Right lobe of liver (tissue), 6 donors: ENCODE measurements around the gene UQCC5. TPM values are rescaled to one million over a fixed set of nuclear protein-coding genes. Genes with fewer than 3 reads are reported as not detected.

Experiments
- ATAC-seq, 4 donors: fragments of 200-7000 bp; cut with Tn5 transposase; one replicate each; pipeline ENCODE4 v1.9.1; 2020; ENCODE audit warnings: mild to moderate bottlenecking in 4 of 4, moderate library complexity in 4 of 4
- DNase-seq, 3 donors: peaks; one replicate each; pipeline ENCODE4 v3.0.0-alpha.2; 2020
- H3K27ac ChIP-seq, 3 donors: fragments of 200-600 bp; one replicate each; pipeline ENCODE4 v1.8.0; 2022
- H3K27me3 ChIP-seq, 2 donors: fragments of 200-600 bp; one replicate each; pipeline ENCODE4 v1.8.0; 2022
- H3K36me3 ChIP-seq, 4 donors: fragments of 200-600 bp; sonication (generic) in 1 of 4; one replicate each; pipeline versions ENCODE4 v1.5.1 to v1.8.0; 2017 to 2022; ENCODE audit warnings: control low read depth in 1 of 4
- H3K4me1 ChIP-seq, 4 donors: fragments of 200-600 bp; sonication (generic) in 1 of 4; one replicate each; pipeline versions ENCODE4 v1.5.1 to v1.8.0; 2017 to 2022; ENCODE audit warnings: control low read depth in 1 of 4
- H3K4me3 ChIP-seq, 3 donors: fragments of 200-600 bp; one replicate each; pipeline ENCODE4 v1.8.0; 2022
- H3K9me3 ChIP-seq, 4 donors: fragments of 200-600 bp; sonication (generic) in 1 of 4; one replicate each; pipeline versions ENCODE4 v1.5.1 to v1.8.0; 2017 to 2022; ENCODE audit warnings: control low read depth in 1 of 4
- CTCF ChIP-seq, 4 donors: fragments of 200-600 bp in 3 of 4; fragments of 450-650 bp in 1 of 4; IDR thresholded peaks; one replicate each; pipeline versions ENCODE4 v1.5.1 to v1.8.0; 2016 to 2022; ENCODE audit warnings: antibody characterized with exemption in 4 of 4, mild to moderate bottlenecking in 2 of 4
- POLR2A ChIP-seq: fragments of 450-650 bp; IDR thresholded peaks from one replicate; pipeline ENCODE4 v1.6.1; 2017; ENCODE audit warnings: antibody characterized with exemption, mild to moderate bottlenecking
- WGBS: methylation state at CpG from one replicate; pipeline ENCODE4 v1.1.6; 2018; ENCODE audit warnings: low coverage, low lambda C conversion rate; ENCODE audit not compliant: insufficient coverage; ENCODE audit errors: missing lambda C conversion rate; 5-methylcytosine and 5-hydroxymethylcytosine counted together
- intact Hi-C, 2 donors: fragments of 100-400 bp; cut with DNase I; formaldehyde crosslinking; loops; one replicate each; pipeline versions ENCODE4 v1.11.2 to v1.14.1; 2022
- total RNA-seq, 6 experiments: library from RNA; depleted of rRNA in 2 of 6; stranded (reverse); fragments of >200 nt in 2 of 6; fragmentation: NEBNext Ultra II Directional in 3 of 6; extraction: Animal tissue kit (Norgen Biotek cat#: 25700) in 3 of 6; gene quantifications; one replicate each; pipeline versions ENCODE4 v1.1.0 to v1.2.4, GENCODE V29; 2016 to 2023
- donor health status: DM: no; HTN: yes; CAD: no.
- donor health status: DM: no; HTN: no; CAD: no.
- donor health status: DM: no; HTN: no; CAD: no.
- donor health status: DM: no; HTN: yes; CAD: no.
- donor health status: DM: no; HTN: yes; CAD: no.

UQCC5 gene
- total RNA-seq, 6 experiments from 2014 or later, result 0.81 to 8.3 (median 4.3) TPM

GRCh38 chr3:52495777-52496602 is 40.4 kb upstream of the UQCC5 start:
- TF ChIP-seq CTCF (IDR thresholded peaks at IDR 0.05) (no peak), POLR2A (no peak)
- Histone ChIP-seq H3K4me3 (peak overlapping the region; percentile 38 to 41 (median 40)), H3K27me3 (no peaks in the 10 kb centered on the region), H3K4me1 (no peaks in the 10 kb centered on the region), H3K27ac (peak overlapping the region; percentile 14 to 76 (median 40)), H3K9me3 (no peaks in the 10 kb centered on the region), H3K36me3 (peaks cover 0 to 16% (median 3%) of the 10 kb centered on the region in 4 donors)
- no CpG with 5 or more reads among the region's 16 CpGs for WGBS
- intact Hi-C loops, result no loop called here
- DNase-seq (no peak), ATAC-seq (peak in 2 of 4 donors; percentile 19 to 57)

DNA sequence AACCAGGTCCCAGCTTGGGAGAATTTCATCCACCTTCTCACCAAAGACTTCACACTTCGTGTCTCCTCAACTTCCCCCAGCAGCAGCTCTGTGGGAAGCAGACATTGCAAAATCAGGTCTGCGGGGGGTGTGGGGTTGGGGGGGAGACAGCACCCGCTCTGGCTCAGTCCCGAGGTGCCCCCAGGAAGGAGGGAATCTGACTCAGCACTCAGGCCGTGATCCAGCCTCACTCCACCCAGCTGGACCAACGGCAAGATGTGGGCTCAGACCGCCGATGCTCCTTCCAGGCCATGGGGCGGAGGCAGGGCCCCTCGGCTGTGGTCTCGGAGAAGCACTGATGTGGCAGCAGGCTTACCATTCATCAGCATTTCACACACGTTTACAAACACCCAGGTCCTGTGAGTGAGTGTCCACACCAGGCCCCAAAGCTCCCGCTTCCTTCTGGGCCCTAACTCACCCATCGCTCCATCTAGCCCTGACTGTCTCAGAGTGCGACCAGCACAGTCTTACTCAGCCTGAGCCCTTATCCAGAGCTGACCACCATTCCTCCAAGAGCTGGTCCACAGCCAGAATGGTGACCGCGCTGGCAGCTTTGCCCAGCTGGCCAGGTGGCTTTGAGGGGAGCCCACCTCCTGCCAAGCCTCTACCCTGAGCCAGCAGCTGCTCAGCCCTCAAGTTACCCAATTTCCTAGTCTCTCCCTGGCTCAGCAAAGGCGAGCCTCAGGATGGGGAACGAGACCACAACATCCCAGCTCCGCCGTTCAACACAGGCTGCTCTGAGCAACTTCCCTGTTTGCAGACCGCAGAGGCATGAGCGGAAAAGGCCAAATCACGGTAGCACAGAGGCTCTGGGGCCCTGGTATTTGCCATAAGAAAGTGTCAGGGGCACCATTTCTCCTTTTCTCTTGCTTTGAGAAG is 38.0 kb upstream of the UQCC5 start:
- Histone ChIP-seq H3K27ac (no peak overlapping the region), H3K4me3 (no peak overlapping the region)
- ATAC-seq, result peak; percentile 5 to 45 (median 25)

DNA sequence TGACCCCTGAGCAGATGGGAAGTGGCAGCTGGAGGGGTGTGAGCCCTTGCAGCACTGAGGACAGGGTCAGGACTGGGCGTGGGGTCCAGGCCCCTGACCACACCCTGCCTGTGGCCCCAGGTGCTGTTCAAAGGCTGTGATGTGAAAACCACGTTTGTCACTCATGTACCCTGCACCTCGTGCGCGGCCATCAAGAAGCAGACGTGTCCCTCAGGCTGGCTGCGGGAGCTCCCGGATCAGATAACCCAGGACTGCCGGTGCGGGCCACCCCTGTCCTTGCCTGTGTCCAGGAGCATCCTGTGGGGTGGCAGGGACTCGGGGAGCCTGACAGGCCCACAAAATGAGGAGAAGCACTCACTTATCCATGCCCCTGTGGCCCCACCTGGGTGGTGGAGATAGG is 35.4 kb upstream of the UQCC5 start:
- no peaks in the 10 kb centered on the region for H3K9me3 ChIP-seq
- no peak overlapping the region for H3K4me3 ChIP-seq
- ATAC-seq, result no peak
- intact Hi-C loops, result no loop called here
- DNase-seq, result no peak
- no peaks in the 10 kb centered on the region for H3K4me1 ChIP-seq
- TF ChIP-seq CTCF (IDR thresholded peaks at IDR 0.05) (no peak), POLR2A (no peak)
- H3K27me3 ChIP-seq, result no peaks in the 10 kb centered on the region
- no CpG with 5 or more reads among the region's 11 CpGs for WGBS
- no peak overlapping the region for H3K27ac ChIP-seq
- H3K36me3 ChIP-seq, result no peaks in the 10 kb centered on the region

More for the DNA sequence above, 38.0 kb upstream of the UQCC5 start:
- 55% methylated on average over 13 of the region's 24 CpGs for WGBS
- DNase-seq, result peak in 1 of 3 donors; percentile 50
- Histone ChIP-seq H3K9me3 (no peaks in the 10 kb centered on the region), H3K27me3 (no peaks in the 10 kb centered on the region), H3K4me1 (no peaks in the 10 kb centered on the region), H3K36me3 (no peaks in the 10 kb centered on the region)
- intact Hi-C loops, result no loop called here
- TF ChIP-seq CTCF (IDR thresholded peaks at IDR 0.05) (no peak), POLR2A (no peak)

DNA sequence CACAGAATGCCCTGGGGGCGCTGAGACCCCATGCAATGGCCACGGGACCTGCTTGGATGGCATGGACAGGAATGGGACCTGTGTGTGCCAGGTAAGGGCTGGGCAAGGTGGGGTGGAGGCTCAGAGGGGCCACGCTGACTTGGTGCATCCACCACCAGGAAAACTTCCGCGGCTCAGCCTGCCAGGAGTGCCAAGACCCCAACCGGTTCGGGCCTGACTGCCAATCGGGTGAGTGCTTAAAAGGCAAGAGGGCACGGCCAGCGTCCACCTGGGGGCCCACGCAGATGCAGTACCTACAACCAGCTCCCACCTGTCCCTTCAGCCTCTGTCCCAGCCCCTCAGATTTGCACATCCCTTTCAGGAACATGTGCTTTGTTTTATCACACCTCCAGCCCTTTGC is 34.4 kb upstream of the UQCC5 start:
- ATAC-seq, result no peak
- no peaks in the 10 kb centered on the region for H3K9me3 ChIP-seq
- H3K4me1 ChIP-seq, result no peaks in the 10 kb centered on the region
- no peak overlapping the region for H3K4me3 ChIP-seq
- peaks cover 0 to 5% (median 0%) of the 10 kb centered on the region in 4 donors for H3K36me3 ChIP-seq
- H3K27me3 ChIP-seq, result no peaks in the 10 kb centered on the region
- H3K27ac ChIP-seq, result no peak overlapping the region
- DNase-seq, result no peak
- WGBS, result no CpG with 5 or more reads among the region's 11 CpGs
- intact Hi-C loops, result no loop called here
- TF ChIP-seq POLR2A, result no peak
- no peak for TF ChIP-seq CTCF (IDR thresholded peaks at IDR 0.05)
